Mononuclear cell (primary cell): Measurements from ENCODE around the gene NPM3. TPM values are rescaled to one million over a fixed set of nuclear protein-coding genes. Genes with fewer than 3 reads are reported as not detected.

Experiments used
- H3K27me3 ChIP-seq: 2 replicates; pipeline ENCODE4 v1.6.0; 2011; ENCODE audit warnings: low read length, control low read depth; ENCODE audit not compliant: insufficient read depth
- H3K4me1 ChIP-seq: 2 replicates; pipeline ENCODE4 v1.5.1; 2011; ENCODE audit warnings: mild to moderate bottlenecking, low read length, control low read depth; ENCODE audit not compliant: insufficient read depth
- H3K4me3 ChIP-seq: 2 replicates; pipeline ENCODE4 v1.5.1; 2011; ENCODE audit warnings: mild to moderate bottlenecking, low read length, moderate library complexity
- H3K9me3 ChIP-seq: 2 replicates; pipeline ENCODE4 v1.5.1; 2011; ENCODE audit warnings: low read depth, mild to moderate bottlenecking, control low read depth, low read length
- total RNA-seq: library from RNA; depleted of rRNA; stranded (reverse); fragments of >200 nt; gene quantifications from one replicate; pipeline ENCODE4 v1.2.3, GENCODE V29; 2012

Gene NPM3
- total RNA-seq: 28.5 TPM

GRCh38 chr10:101782811-101783735 lies at the start of gene NPM3:
NPM3 (minus strand) TSS chr10:101783446; CDS start chr10:101783390, 56 bp downstream.
- Histone ChIP-seq H3K9me3 (no peaks in the 10 kb centered on the region), H3K27me3 (peaks cover 13% of the 10 kb centered on the region), H3K4me3 (peak within 1 kb of the TSS; percentile 52), H3K4me1 (peaks cover 58% of the 10 kb centered on the region)

- no peaks in the 10 kb centered on the region for H3K27me3 ChIP-seq
Measured at GRCh38 chr10:101832325-101832771, 49.1 kb upstream of the NPM3 start.

GRCh38 chr10:101831169-101831811 lies 48.0 kb upstream of the NPM3 start:
- no peaks in the 10 kb centered on the region for H3K27me3 ChIP-seq
- H3K9me3 ChIP-seq: no peaks in the 10 kb centered on the region
- H3K4me3 ChIP-seq: peak overlapping the region; percentile 43
- peaks cover 59% of the 10 kb centered on the region for H3K4me1 ChIP-seq

More at GRCh38 chr10:101832325-101832771, 49.1 kb upstream of the NPM3 start:
- Histone ChIP-seq H3K4me1 (peaks cover 61% of the 10 kb centered on the region), H3K9me3 (no peaks in the 10 kb centered on the region), H3K4me3 (no peak overlapping the region)

GRCh38 chr10:101830322-101831168 lies 47.3 kb upstream of the NPM3 start:
- H3K27me3 ChIP-seq: no peaks in the 10 kb centered on the region
- no peaks in the 10 kb centered on the region for H3K9me3 ChIP-seq
- H3K4me1 ChIP-seq: peaks cover 53% of the 10 kb centered on the region
- H3K4me3 ChIP-seq: peak overlapping the region; percentile 43

- H3K9me3 ChIP-seq: no peaks in the 10 kb centered on the region
- H3K4me1 ChIP-seq: peaks cover 45% of the 10 kb centered on the region
- H3K27me3 ChIP-seq: no peaks in the 10 kb centered on the region
- peak overlapping the region; percentile 43 for H3K4me3 ChIP-seq
Measured at GRCh38 chr10:101829561-101830315, 46.5 kb upstream of the NPM3 start.

- Histone ChIP-seq H3K9me3 (no peaks in the 10 kb centered on the region), H3K4me1 (peaks cover 37% of the 10 kb centered on the region), H3K4me3 (no peak overlapping the region), H3K27me3 (no peaks in the 10 kb centered on the region)
Measured at GRCh38 chr10:101828766-101829551, 45.7 kb upstream of the NPM3 start.

GRCh38 chr10:101827919-101828600 lies 44.8 kb upstream of the NPM3 start:
- H3K27me3 ChIP-seq: no peaks in the 10 kb centered on the region
- no peak overlapping the region for H3K4me3 ChIP-seq
- H3K4me1 ChIP-seq: peaks cover 31% of the 10 kb centered on the region
- no peaks in the 10 kb centered on the region for H3K9me3 ChIP-seq

GRCh38 chr10:101826852-101827434 lies 43.7 kb upstream of the NPM3 start:
- H3K27me3 ChIP-seq: no peaks in the 10 kb centered on the region
- no peak overlapping the region for H3K4me3 ChIP-seq
- H3K9me3 ChIP-seq: no peaks in the 10 kb centered on the region
- peaks cover 27% of the 10 kb centered on the region for H3K4me1 ChIP-seq

- Histone ChIP-seq H3K27me3 (no peaks in the 10 kb centered on the region), H3K4me3 (no peak overlapping the region), H3K4me1 (peaks cover 9% of the 10 kb centered on the region), H3K9me3 (no peaks in the 10 kb centered on the region)
Measured at GRCh38 chr10:101824736-101825135, 41.5 kb upstream of the NPM3 start.

GRCh38 chr10:101818872-101819633 lies 35.8 kb upstream of the NPM3 start:
- peaks cover 32% of the 10 kb centered on the region for H3K4me1 ChIP-seq

GRCh38 chr10:101818119-101818871 lies 35.0 kb upstream of the NPM3 start, which contains the start of gene OGA:
OGA (minus strand) TSS chr10:101818444; CDS start chr10:101818022, 422 bp downstream.
- H3K4me3 ChIP-seq: peak within 1 kb of the TSS; percentile 96
- no peaks in the 10 kb centered on the region for H3K9me3 ChIP-seq
- H3K4me1 ChIP-seq: peaks cover 35% of the 10 kb centered on the region
- H3K27me3 ChIP-seq: no peaks in the 10 kb centered on the region

More at GRCh38 chr10:101818872-101819633, 35.8 kb upstream of the NPM3 start:
- H3K9me3 ChIP-seq: no peaks in the 10 kb centered on the region
- H3K27me3 ChIP-seq: no peaks in the 10 kb centered on the region
- H3K4me3 ChIP-seq: peak overlapping the region; percentile 96
